HG02610 (cell line): ENCODE results near the gene CXCR5.

ENCODE experiments used
- ATAC-seq: cut with Tn5 transposase; IDR thresholded peaks from one replicate; pipeline ENCODE4 v1.9.1; 2021; ENCODE audit warnings: mild to moderate bottlenecking, moderate library complexity; ENCODE audit not compliant: unreplicated experiment

CXCR5 gene

DNA sequence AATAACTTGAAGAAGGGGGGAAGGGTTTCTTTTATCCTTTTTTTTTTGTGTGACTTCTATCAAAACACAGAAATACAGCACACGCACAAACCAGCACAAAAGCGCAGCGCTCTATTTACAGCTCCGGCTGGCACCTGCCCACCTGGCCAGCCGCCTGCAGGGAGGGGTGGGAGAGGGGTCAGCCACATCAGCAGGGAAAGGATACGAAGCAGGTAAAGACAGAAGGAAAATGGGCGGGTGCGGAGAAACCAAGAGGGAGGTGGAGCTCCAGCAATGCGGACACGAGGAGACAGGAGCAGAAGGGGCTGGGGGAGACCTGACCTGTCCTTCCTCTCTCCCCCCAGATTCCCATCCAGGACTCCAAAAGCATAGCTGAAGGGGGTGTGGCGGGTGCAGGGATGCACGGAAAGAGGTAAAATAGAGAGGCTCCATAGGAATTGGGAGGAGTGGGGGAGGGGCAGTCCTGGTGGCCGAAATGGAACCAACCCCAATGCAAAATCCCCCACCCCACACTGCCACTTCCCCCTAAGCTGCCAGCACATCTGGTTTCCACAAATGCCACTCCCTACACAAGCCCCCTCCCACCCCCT lies 14.1 kb downstream of the CXCR5 start:
- no peak for ATAC-seq

DNA sequence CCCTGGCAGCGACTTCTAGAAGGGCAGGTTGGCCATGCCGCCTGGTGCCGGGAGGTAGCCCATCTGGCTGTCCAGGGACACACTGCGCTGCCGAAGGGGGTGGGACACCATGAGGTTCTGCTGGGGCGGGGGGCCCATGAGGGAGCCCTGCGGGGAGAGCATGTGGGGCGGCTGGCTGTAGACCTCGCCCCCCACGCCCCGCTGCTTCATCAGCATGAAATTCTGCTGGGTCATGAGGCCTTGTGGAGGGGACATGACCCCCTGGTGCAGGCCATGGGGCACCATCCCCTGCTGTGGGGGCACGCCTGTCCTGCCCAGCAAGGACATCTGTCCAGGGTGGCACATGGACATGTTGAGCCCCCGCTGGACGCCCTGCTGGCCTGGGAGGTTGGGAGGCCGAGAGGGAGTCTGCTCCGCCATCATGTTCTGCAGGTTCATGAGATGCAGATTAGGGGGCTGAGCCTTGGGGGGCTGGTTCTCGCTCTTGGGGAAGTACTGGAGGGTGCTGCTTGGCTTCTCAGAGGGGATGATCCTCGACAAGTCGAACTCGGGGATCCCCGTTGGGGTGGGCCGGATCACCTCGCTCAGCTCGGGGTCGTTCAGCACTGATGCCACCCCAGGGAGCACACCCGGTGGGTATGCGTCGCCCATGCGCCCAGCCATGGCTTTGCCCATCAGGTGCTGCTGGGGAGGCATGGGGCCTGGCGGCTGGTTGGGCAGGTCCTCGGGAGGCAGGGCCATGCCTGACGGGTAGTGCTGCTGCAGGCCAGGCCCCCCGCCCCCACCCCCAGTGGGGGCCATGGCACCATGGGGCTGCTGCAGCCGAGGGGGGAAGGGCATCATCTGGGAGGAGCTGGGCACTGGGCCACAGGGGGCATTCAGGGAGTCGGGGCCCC lies 15.0 kb downstream of the CXCR5 start:
- ATAC-seq: no peak

DNA sequence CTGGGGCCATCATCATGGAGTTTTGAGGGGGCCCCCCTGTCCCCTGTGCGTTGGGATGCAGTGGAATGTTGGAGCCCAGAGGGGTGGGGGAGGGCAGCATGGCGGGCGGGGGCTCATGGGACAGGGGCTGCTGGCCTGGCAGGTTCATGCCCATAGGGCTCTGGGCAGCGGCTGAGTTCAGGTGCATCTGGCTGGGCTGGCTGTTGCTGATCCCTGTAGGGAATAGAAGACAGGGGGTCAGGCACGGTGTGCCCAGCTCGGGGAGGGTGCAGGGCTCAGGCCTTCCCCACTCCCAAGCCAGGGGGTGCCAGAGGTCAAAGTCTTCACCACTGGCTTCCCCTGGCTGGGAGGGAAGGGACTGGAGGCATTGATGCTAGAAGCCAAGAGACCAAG lies 15.6 kb downstream of the CXCR5 start:
- no peak for ATAC-seq

DNA sequence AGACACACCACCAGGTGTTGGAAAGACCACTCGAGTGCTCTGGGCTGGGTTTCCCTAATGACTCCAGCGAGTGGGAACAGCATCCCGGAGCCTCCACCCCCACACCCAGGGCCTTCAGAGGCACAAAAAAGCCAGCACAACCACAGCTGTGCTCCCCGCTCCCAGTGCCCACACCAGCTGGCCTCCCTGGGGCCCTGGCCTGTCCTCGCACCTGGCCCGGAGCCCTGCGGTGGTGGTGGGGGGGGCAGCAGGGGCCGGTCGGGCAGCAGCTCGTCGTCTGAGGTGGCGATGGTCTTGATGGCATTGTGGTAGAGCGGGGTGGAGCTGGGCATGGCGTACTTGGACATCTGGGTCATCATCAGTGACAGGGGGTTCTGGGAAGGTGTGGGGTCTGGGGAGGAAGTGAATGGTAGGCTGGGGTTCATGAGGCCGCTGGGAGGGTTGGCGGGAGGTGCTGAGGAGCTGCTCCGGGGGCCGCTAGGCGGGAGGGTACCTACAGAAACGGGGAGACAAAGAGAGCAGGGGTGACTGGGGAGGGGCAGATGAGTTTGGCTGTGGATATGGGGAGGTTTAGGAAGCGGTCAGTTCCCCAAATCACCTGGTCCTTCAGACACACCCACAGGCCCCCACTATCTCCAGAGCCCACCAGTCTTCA lies 16.1 kb downstream of the CXCR5 start:
- no peak for ATAC-seq

DNA sequence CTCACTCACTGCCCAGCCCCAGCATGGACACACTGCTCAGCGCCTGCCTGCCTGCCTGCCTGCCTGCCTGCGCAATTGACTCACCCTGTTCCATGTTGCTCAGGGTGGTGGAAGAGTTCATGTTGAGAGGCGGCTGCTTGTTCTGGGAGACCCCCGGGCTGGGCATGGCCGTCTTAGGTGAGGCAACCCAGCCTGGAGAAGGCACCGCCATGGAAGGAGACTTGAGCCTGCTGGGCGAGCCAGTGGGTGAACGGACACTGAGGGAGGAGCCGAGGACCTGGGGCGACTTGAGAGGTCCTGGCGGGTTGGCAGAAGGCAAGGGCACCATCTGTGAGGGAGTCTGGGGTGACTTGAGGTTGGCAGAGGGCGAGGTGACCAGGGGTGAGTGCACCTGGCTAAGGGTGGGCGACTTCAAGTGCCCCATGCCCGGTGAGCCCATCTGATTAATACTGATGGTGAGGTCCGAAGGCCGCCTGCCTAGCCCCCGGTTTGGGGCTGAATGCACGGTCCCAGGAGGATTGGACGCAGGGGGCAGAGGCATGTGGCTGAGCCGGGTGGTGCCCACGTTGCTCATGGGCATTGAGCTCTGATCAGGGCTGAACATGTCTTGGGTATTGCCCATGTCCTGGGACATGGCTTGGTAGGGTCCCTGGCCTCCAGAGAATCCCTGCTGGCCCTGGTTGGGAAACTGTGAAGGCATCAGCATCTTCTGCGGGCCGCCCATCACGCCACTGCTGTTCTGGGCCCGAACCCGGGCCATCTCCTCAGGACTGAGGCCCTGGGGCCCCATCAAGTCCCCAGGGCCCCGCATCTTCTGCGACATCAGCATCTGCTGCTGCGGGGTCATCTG lies 17.1 kb downstream of the CXCR5 start:
- no peak for ATAC-seq

DNA sequence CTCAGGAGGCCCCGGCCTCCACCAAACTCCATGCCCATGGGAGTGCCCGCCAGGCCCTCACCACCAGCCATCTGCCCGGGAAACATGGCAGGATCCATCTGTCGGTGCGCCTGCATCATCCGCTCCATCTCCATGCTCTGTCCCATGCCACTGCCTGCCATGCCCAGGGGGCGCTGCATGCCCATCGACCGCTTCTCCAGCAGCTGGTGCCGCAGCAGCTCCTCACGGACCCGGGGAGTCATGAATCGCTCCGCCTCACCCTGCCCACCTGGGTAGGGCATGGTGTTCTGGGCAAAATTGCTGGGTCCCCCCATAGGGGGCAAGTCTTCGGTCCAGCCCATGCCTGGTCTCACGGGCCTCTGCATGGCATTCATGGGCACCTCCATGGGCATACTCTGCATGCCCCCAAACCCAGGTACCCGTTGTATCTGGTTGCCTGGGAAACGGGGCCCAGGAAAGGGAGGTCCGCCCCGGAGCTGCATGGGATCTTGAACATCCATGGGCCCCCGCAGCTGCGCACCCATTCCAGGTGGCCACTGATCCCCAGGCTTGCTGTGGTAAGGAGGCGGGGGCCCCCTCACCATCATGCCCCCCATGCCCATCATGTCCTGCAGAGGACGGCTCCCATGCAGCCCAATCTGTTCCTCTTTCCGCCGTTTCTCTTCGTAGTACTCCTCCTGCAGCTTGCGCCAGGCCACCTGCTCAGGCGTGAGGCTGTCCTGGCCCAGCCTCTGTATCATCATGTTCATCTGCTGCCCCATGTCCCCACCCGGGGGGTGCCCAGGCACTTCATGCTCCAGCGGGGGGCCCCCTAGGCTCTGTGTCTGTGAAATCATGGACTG lies 18.0 kb downstream of the CXCR5 start:
- no peak for ATAC-seq

DNA sequence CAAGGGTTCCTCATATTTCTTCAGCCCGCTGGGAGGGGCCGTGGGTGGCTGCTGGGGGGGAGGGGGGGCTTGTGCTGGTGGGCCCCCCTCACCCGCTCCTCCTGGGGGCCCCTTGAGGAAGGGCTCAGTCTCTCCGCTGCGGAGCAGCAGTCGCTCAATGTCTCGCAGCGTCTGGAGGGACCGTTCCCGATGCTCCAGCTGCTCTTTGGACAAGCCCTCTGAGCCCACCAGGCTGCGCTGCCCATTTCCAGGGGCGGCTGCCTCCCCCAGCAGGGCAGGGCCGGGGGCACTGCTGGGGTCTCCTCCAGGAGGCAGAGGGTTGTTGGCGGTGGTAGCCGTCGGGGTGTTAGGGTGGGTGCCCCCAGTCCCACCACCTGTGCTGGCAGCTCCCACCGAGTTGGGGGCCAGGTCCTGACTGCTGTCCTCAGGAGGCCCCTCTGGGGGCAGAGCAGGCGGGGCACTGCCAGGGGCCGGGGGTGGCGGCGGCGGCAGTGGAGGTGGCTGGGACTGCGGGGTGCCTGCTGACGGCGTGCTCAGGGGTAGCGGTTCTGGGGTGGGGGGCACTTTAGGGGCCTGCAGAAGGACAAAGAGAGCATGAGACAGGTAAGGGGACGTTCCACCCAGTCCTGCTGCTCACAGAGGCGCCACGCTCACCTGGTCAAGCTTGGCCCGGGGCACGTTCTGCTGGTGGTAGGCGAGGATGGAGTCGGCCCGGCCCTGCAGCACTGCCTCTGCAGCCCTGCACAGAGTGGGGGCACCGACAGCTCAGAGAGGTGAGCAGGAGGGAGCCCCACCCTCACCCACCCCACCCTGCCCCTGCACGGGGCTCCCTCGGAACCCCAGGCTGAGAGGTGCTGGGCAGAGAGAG lies 18.9 kb downstream of the CXCR5 start:
- ATAC-seq: no peak

DNA sequence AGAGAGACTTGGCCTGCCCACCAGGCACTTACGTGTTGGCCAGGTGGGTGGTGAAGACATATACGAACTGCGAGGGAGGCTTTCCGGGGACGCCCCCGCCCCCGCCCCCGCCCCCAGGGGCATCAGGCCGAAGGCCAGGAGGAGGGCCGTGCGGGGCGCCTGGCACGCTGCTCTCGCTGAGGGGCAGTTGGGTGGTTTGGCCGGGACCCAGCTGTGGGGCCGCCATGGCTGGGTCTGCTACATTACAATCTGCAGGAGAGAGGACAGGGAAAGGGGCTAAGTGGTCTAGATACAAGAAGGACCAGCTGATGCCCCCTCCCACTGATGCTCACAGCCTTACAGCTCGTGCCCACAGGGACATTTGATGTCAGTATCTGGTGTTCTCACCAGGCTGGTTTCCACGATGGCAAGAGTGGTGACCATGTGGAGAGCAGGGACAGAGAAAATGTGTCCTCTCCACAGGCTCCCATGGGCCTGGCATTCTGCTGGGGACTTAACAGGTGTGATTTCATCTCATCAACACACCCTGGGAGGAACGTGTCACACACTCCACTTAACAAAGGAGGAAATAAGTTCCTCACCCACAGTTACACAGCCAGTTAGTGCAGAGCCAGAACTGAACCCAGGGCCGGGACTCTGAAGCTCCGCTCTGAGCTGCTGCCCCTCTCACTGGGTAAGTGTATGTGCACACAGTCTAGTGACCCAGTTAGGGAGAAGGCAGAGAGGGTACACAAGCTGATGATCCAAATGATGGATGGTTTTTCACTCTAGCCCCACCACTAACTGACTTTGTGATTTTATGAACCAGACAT lies 19.7 kb downstream of the CXCR5 start:
- ATAC-seq: no peak

DNA sequence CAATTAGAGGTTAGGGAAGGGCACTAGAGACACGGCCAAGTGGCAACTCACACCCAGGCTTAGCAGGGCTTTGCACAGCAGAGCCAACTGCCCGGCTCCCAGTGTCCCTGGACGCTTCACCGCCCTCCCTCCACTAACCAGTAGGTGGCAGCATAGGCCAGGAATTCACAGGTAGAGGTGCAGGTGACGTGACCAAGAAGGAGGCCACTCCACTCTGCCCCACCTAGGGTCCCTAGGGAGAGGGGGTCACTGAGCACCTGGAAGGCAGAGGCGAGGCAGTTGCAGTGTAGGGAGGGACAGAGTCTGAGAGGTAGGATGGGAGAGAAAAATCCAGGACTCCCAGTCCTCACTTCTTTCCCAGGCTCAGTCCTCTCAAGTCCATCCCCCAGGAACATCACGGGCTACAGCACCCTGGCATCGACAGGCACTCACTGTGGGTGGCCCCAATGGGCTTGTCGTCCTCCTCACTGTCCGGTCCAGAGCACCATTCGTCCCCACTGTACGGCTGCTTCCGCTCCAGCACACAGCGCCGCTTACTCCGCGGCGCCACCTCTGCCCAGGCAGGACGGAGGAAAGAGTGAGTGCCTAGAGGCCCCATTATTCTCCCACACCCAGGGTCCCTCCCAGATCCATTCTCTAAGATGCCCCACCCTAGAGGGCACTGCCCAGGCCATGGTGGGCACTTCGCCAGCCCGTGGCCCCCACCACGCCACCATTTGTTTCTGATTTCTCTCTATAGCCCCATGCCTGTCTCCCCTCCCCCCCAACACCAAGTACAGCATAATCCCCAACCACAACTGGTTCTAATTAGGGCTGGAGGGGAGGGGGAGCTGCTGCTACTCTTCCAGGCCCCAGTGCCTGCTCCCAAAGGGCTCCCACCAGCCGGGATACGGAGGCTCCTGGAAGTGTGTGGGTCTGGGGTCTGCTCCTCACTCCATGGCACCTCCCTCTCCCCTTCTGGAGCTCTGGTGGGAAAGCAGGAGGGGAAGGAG lies 23.7 kb downstream of the CXCR5 start:
- ATAC-seq: peak; percentile 57

DNA sequence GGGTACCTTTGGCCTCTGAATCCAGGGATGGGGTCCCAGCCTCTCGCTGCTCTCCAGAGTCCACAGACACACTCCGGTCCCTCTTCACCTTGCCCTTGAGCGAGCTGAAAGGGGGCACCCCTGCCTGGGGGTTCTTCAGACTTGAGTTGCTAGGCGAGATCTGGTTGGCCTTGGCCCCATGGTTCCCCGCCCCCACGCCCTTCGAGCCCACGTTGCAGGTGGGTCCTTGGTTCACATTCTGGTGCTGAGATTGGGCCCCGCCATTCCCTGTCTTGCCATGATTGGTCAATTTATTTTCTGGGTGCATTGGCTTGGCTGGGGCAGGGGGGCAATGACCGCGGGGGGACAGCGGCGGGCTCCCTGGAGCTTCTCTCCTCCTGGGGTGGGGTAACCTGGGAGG lies 24.6 kb downstream of the CXCR5 start:
- ATAC-seq: no peak

DNA sequence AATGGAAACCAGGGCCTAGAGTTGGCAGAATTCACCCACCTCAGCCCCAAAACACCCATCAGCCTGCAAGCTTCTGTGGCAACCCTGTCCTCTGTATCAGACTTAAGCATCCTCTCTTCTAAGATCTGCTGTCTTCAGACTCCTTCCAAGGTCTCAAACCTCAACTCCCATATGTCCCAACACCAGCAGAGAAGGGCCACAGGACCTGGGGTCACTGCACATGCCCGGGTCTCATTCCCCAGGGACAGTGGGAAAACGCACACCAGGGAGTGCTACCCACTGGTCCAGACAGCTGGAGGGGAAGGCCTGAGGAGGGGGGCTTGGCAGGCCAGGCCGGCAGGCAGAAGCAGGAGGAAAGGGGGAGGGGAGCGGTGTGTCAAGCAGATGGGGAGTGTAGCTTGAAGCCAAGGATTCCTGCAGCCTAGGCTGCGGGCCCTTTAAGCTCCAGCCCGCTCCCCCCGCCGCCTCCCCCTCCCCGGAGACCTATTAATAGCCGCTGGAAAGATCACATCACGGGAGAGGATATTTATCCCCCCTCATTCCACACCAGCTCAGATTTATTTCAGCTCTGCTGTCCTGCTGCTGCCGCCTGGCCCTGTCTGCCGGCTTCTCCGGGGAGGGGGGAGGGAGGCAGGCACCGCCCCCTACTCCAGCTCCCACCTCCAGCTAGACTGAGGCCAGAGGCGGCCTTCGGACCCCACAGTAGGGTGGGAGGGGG lies 25.4 kb downstream of the CXCR5 start:
- no peak for ATAC-seq

DNA sequence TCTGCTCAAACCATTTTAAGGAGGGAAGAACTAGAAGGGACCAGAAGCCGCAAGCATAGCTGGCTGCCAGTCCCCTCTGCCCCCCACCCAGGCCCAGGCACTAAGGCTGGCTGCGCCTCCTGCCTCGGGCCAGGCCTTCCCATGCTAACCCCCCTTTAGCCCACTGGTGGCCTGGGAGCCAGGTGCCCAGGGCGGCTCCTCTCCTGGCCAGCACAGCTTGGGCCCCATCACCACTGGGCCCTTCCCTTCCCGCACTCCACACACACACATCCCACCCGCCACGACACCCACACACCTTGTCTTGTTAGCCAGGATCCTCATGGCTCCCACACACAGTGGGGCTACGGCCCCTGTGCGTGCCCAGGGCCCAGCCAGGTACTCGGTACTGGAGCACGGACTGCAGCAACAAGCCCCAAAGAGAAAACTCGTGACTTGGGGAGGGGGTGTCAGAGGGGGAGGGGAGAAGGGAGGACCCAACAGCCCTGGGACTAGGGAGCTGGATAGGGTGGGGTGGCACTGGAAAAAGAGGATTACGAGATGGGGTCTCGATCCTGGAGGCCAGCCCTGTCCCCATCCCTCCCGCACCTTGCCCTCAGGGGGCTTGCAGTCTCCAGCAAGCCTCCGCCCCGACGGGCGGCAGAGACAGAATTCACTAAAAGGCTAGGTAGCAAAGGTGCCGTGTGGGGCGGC lies 26.1 kb downstream of the CXCR5 start:
- ATAC-seq: no peak

DNA sequence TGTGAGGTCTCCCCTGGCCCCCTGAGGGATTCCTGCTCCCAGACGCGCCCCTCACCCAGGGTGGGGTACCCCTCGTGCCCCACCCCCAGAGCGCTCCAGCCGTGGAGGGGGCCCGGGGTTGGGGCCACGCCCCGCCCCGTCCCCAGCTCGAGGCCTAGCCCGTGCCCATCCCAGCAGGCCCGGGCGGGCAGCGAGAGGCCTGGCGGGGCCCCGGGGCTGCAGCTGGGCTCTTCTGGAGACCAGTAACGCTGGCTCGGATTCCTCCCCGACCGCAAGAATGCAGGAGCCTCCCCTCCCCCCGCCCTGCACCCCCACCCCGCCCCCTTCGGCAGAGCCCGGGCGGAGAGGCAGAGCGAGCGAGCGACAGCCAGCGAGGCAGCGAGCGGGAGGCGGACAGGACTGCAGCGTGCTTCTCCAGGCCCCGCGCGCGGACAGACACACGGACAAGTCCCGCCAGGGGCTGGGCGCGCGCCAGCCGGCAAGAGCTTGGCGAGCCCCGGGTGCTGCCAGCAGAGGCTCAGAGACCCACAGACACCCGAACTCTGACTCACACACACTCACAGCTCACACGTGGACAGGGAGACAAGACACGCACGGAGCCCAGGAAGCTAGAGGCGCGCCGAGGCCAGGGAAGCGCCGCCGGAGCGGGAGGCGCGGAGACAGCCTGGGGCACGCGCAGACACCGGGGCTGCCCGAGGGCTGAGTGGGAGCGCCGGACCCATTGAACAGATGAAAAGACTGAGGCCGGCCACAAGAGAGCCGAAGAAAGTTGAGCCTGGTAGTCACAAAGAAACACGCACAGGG lies 26.8 kb downstream of the CXCR5 start:
- ATAC-seq: no peak

DNA sequence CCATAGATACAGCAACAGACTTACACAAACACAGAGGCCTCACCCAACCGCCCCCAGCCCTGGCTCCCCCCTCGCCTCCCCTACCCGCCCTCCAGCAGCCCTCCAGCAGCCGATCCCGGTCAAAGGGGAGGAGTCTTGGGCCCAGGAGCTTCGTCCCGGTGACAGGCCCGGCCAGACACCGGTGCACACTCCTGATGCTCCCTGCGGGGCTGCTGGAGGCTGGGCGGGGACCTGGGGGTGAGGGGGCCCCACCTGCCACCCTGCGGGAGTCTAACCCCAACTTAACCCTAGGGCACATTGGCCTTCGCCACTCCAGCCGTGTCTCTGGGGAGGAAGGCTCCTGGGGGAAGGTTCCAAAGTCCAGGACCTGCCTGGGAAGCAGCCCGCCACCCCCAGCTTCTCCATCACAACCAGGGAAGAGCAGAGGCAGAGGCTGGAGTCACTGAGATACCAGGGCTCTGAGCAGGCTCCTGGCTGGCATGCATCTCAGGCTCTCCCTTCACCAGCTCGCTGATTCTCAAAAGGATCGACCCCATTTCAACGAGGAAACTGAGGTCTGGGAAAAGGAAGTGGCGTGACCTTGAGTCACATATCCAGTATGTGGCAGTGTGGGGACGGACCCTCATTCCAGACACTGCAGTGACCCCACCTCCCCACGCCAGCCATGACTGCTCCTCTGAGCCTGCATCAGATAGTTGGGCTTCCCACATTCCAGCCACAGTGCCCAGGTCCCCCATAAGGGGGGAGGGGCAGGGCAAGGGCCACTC lies 27.6 kb downstream of the CXCR5 start:
- ATAC-seq: no peak
